ENCODE measurements around the gene USP50.
"Not testable (repeated sequence)": the region's sequence is repeated elsewhere in the genome, so short reads cannot be mapped to it uniquely, and the experiment has no call there.

The USP50 gene

GRCh38 chr15:50501815-50502214, 44.7 kb downstream of the USP50 start:
- DNase-seq, result no peak

- no peak for DNase-seq
Measured at GRCh38 chr15:50500352-50500751, 46.1 kb downstream of the USP50 start.

GRCh38 chr15:50496692-50497091, 49.8 kb downstream of the USP50 start:
- DNase-seq, result no peak

- not testable (repeated sequence) for DNase-seq
Measured at GRCh38 chr15:50494547-50494946, 51.9 kb downstream of the USP50 start.

GRCh38 chr15:50493625-50494024, 52.8 kb downstream of the USP50 start:
- no peak for DNase-seq

GRCh38 chr15:50487287-50487686, 59.2 kb downstream of the USP50 start:
- DNase-seq, result no peak

GRCh38 chr15:50485389-50485788, 61.1 kb downstream of the USP50 start:
- no peak for DNase-seq

- DNase-seq, result no peak
Measured at GRCh38 chr15:50484781-50485180, 61.7 kb downstream of the USP50 start.

GRCh38 chr15:50476143-50476542, 70.3 kb downstream of the USP50 start:
- DNase-seq, result no peak

- no peak for DNase-seq
Measured at GRCh38 chr15:50471072-50471471, 75.4 kb downstream of the USP50 start.

- no peak for DNase-seq
Measured at GRCh38 chr15:50463423-50464358, 82.8 kb downstream of the USP50 start.

- no peak for DNase-seq
Measured at GRCh38 chr15:50458348-50459112, 87.9 kb downstream of the USP50 start.

GRCh38 chr15:50452927-50453326, 93.5 kb downstream of the USP50 start:
- no peak for DNase-seq

Measured in NCI-H526 treated with DMSO at 0.1 percent for 48 hours (cell line).